ENCODE measurements around the gene PDE4D. TPM values are rescaled to one million over a fixed set of nuclear protein-coding genes. Genes with fewer than 3 reads are reported as not detected.

PDE4D gene
- total RNA-seq, 1 experiment from 2014 or later, result 3.3 TPM

DNA sequence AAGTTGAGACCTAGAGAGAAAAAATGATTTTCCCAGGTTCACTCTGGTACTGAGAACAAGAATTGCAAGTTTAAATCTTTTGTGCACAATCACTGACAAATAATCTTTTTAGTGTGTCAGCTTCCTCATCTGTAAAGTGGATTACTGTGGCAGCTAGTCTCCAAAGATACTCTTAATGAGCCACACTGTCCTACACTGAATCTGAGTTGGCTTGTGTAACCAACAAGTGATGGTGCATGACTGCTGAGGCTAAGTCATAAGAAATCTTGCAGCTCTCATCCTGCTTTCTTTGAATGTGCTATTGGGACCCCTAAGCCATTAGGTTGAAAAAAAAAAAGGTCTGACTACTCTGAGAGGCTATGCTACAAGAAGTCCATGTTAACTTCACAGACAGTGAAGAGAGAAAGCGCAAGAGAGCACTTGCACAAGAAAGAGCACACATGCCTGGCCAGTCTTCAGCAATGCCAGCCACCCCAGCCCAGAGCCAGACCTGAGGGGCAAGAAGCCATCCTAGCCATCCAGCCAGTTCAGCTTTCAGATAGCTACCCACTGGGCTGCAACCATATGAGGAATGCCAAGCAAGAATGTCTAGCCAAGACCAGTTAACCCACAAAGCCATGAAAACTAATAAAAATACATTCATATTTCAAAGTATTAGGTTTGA is 891.2 kb downstream of the PDE4D start:
- ChIA-PET CTCF (interaction anchor here (1.7 to 3.8 kb wide), 3 partner anchors 111 to 116 kb away, joined by 9 to 33 read pairs (median 16); no protein-coding TSS in a partner anchor), POLR2A (no interaction called here)
- TF ChIP-seq ZNF512 (CRISPR knock-in tag; IDR thresholded peaks at IDR 0.05; ENCODE audit: borderline replicate concordance) (no peak), GTF2I (CRISPR knock-in tag; conservative IDR thresholded peaks at IDR 0.05) (no peak), ZNF396 (CRISPR knock-in tag; IDR thresholded peaks at IDR 0.05; ENCODE audit: borderline replicate concordance) (no peak), ZNF138 (CRISPR knock-in tag; conservative IDR thresholded peaks at IDR 0.05) (no peak), GABPB1 (CRISPR knock-in tag; IDR thresholded peaks at IDR 0.05) (no peak), AFF4 (CRISPR knock-in tag; IDR thresholded peaks at IDR 0.05; ENCODE audit: borderline replicate concordance) (no peak), SMAD3 (CRISPR knock-in tag; IDR thresholded peaks at IDR 0.05; ENCODE audit: borderline replicate concordance) (no peak), TCF7 (CRISPR knock-in tag; IDR thresholded peaks at IDR 0.05; ENCODE audit: low read depth) (no peak), CDX4 (CRISPR knock-in tag; IDR thresholded peaks at IDR 0.05; ENCODE audit: borderline replicate concordance) (no peak), ZNF671 (CRISPR knock-in tag; IDR thresholded peaks at IDR 0.05) (no peak), SOX15 (CRISPR knock-in tag; IDR thresholded peaks at IDR 0.05) (no peak), ZNF423 (CRISPR knock-in tag; IDR thresholded peaks at IDR 0.05) (no peak), ZNF416 (CRISPR knock-in tag; IDR thresholded peaks at IDR 0.05) (no peak), ZNF425 (CRISPR knock-in tag; conservative IDR thresholded peaks at IDR 0.05) (no peak)
- TF ChIP-seq, protein P1, sequence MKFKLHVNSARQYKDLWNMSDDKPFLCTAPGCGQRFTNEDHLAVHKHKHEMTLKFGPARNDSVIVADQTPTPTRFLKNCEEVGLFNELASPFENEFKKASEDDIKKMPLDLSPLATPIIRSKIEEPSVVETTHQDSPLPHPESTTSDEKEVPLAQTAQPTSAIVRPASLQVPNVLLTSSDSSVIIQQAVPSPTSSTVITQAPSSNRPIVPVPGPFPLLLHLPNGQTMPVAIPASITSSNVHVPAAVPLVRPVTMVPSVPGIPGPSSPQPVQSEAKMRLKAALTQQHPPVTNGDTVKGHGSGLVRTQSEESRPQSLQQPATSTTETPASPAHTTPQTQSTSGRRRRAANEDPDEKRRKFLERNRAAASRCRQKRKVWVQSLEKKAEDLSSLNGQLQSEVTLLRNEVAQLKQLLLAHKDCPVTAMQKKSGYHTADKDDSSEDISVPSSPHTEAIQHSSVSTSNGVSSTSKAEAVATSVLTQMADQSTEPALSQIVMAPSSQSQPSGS (CRISPR knock-in tag; IDR thresholded peaks at IDR 0.05; ENCODE audit: borderline replicate concordance, low read depth), result no peak
- TF ChIP-seq, protein P2, sequence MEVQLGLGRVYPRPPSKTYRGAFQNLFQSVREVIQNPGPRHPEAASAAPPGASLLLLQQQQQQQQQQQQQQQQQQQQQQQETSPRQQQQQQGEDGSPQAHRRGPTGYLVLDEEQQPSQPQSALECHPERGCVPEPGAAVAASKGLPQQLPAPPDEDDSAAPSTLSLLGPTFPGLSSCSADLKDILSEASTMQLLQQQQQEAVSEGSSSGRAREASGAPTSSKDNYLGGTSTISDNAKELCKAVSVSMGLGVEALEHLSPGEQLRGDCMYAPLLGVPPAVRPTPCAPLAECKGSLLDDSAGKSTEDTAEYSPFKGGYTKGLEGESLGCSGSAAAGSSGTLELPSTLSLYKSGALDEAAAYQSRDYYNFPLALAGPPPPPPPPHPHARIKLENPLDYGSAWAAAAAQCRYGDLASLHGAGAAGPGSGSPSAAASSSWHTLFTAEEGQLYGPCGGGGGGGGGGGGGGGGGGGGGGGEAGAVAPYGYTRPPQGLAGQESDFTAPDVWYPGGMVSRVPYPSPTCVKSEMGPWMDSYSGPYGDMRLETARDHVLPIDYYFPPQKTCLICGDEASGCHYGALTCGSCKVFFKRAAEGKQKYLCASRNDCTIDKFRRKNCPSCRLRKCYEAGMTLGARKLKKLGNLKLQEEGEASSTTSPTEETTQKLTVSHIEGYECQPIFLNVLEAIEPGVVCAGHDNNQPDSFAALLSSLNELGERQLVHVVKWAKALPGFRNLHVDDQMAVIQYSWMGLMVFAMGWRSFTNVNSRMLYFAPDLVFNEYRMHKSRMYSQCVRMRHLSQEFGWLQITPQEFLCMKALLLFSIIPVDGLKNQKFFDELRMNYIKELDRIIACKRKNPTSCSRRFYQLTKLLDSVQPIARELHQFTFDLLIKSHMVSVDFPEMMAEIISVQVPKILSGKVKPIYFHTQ (CRISPR knock-in tag; IDR thresholded peaks at IDR 0.05), result no peak
- TF ChIP-seq, protein P3, sequence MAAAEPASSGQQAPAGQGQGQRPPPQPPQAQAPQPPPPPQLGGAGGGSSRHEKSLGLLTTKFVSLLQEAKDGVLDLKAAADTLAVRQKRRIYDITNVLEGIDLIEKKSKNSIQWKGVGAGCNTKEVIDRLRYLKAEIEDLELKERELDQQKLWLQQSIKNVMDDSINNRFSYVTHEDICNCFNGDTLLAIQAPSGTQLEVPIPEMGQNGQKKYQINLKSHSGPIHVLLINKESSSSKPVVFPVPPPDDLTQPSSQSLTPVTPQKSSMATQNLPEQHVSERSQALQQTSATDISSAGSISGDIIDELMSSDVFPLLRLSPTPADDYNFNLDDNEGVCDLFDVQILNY (CRISPR knock-in tag; IDR thresholded peaks at IDR 0.05), result no peak
- Mint-ChIP-seq H3K36me3 (peaks cover 3% of the 10 kb centered on the region), H3K27ac (no peak overlapping the region), H3K27me3 (ENCODE audit: low read depth) (no peaks in the 10 kb centered on the region), H3K4me3 (no peak overlapping the region), H3K9me3 (peaks cover 8% of the 10 kb centered on the region), H3K4me1 (peaks cover 64% of the 10 kb centered on the region)
- ATAC-seq (no peak), DNase-seq (ENCODE audit: low spot score) (no peak)
